Vagina (tissue), 2 donors: ENCODE measurements around the gene CEP152. TPM values are rescaled to one million over a fixed set of nuclear protein-coding genes. Genes with fewer than 3 reads are reported as not detected.

Source experiments
- DNase-seq, 2 donors: peaks; one replicate each; pipeline ENCODE4 v3.0.0-alpha.2; 2017; ENCODE audit errors: extremely low spot score in 2 of 2
- H3K27ac ChIP-seq: fragments of 200-600 bp; sonication (generic); one replicate; pipeline ENCODE4 v1.5.1; 2019
- H3K27me3 ChIP-seq: fragments of 200-600 bp; sonication (generic); one replicate; pipeline ENCODE4 v1.5.1; 2019
- H3K36me3 ChIP-seq, 2 donors: fragments of 200-600 bp; sonication (generic); one replicate each; pipeline ENCODE4 v1.5.1; 2017 to 2019
- H3K4me1 ChIP-seq: fragments of 200-600 bp; sonication (generic); one replicate; pipeline ENCODE4 v1.5.1; 2019
- H3K4me3 ChIP-seq, 2 donors: fragments of 200-600 bp; sonication (generic); 1 replicate in 1 of 2; 2 replicates in 1 of 2; pipeline ENCODE4 v1.5.1; 2016 to 2019
- H3K9me3 ChIP-seq: fragments of 200-600 bp; sonication (generic); one replicate; pipeline ENCODE4 v1.5.1; 2019
- POLR2A ChIP-seq, 2 donors: fragments of 450-650 bp; IDR thresholded peaks; one replicate each; pipeline ENCODE4 v1.6.1; 2017; ENCODE audit warnings: antibody characterized with exemption in 2 of 2, mild to moderate bottlenecking in 2 of 2, moderate library complexity in 2 of 2
- POLR2AphosphoS5 ChIP-seq, 2 donors: sonication (generic); formaldehyde crosslinking; IDR thresholded peaks; one replicate each; pipeline ENCODE4 v1.9.0; 2017; ENCODE audit warnings: antibody characterized with exemption in 2 of 2, mild to moderate bottlenecking in 2 of 2, low read depth in 1 of 2; ENCODE audit not compliant: insufficient read depth in 1 of 2
- intact Hi-C: fragments of 100-400 bp; cut with DNase I; formaldehyde crosslinking; loops from one replicate; pipeline ENCODE4 v1.15.1; 2023
- total RNA-seq: library from RNA; depleted of rRNA; stranded (reverse); fragments of >200 nt; gene quantifications from one replicate; pipeline ENCODE4 v1.2.3, GENCODE V29; 2016
- TF ChIP-seq, protein P1 (sequence below), 3 experiments: fragments of 450-650 bp in 2 of 3; fragments of 200-600 bp in 1 of 3; sonication (generic) in 1 of 3; IDR thresholded peaks; one replicate each; pipeline ENCODE4 v1.5.1; 2017 to 2019; ENCODE audit warnings: antibody characterized with exemption in 3 of 3, mild to moderate bottlenecking in 2 of 3, moderate library complexity in 2 of 3

Gene CEP152
- total RNA-seq, 1 donor from 2014 or later = 4.4 TPM

DNA sequence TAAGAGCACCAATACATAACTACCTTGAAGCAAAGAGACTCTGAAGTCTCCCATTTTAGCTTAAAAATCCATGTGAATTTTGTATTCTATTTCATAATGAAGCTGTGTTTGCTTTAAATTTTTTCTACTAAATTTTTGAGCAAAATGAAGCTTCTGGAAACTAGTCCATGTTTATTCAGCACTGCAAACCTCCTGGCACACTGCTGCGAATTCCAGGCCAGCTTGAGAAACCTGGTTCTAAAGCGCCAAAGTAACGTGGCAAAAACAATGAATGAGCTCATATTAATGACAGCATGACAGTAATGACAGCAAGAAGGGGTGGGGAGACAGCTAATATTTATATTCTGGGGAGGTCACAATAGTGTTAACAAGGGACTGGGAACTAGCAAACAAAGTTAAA, 25.7 kb downstream of the CEP152 start:
- intact Hi-C loops = no loop called here
- Histone ChIP-seq H3K4me3 (no peak overlapping the region), H3K27me3 (no peaks in the 10 kb centered on the region), H3K36me3 (no peaks in the 10 kb centered on the region), H3K4me1 (no peaks in the 10 kb centered on the region), H3K9me3 (no peaks in the 10 kb centered on the region), H3K27ac (no peak overlapping the region)
- TF ChIP-seq, protein P1, sequence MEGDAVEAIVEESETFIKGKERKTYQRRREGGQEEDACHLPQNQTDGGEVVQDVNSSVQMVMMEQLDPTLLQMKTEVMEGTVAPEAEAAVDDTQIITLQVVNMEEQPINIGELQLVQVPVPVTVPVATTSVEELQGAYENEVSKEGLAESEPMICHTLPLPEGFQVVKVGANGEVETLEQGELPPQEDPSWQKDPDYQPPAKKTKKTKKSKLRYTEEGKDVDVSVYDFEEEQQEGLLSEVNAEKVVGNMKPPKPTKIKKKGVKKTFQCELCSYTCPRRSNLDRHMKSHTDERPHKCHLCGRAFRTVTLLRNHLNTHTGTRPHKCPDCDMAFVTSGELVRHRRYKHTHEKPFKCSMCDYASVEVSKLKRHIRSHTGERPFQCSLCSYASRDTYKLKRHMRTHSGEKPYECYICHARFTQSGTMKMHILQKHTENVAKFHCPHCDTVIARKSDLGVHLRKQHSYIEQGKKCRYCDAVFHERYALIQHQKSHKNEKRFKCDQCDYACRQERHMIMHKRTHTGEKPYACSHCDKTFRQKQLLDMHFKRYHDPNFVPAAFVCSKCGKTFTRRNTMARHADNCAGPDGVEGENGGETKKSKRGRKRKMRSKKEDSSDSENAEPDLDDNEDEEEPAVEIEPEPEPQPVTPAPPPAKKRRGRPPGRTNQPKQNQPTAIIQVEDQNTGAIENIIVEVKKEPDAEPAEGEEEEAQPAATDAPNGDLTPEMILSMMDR (IDR thresholded peaks at IDR 0.05) = no peak
- TF ChIP-seq POLR2A (IDR thresholded peaks at IDR 0.05) = no peak
- TF ChIP-seq POLR2AphosphoS5 (IDR thresholded peaks at IDR 0.05; ENCODE audit: insufficient read depth in 1 of 2, low read depth in 1 of 2) = no peak
- no peak for DNase-seq

DNA sequence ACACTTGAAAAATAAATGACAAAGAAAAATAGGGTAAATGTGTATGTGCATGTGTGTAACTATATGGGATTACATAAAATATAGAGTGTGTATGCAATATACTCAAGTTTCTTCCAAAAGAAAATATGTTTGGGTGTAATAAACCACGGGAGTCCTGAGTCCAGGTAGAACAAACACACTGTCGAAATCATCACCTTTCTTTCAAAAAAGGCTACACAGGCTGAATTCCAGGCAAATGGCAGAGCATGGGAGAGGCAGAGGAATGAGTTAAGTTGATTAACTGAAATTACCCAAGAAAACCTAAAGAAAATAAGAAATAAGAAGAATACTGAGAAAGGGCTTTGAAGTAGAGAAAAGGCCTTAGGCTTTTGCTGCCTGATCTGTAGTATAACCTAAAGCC, 26.1 kb downstream of the CEP152 start:
- H3K9me3 ChIP-seq = no peaks in the 10 kb centered on the region
- intact Hi-C loops = no loop called here
- H3K36me3 ChIP-seq = no peaks in the 10 kb centered on the region
- no peak for DNase-seq
- no peaks in the 10 kb centered on the region for H3K27me3 ChIP-seq
- no peak overlapping the region for H3K4me3 ChIP-seq
- H3K27ac ChIP-seq = no peak overlapping the region
- no peaks in the 10 kb centered on the region for H3K4me1 ChIP-seq
- TF ChIP-seq, protein P1 (IDR thresholded peaks at IDR 0.05) = no peak
- TF ChIP-seq POLR2AphosphoS5 (IDR thresholded peaks at IDR 0.05; ENCODE audit: insufficient read depth in 1 of 2, low read depth in 1 of 2) (no peak), POLR2A (IDR thresholded peaks at IDR 0.05) (no peak)

DNA sequence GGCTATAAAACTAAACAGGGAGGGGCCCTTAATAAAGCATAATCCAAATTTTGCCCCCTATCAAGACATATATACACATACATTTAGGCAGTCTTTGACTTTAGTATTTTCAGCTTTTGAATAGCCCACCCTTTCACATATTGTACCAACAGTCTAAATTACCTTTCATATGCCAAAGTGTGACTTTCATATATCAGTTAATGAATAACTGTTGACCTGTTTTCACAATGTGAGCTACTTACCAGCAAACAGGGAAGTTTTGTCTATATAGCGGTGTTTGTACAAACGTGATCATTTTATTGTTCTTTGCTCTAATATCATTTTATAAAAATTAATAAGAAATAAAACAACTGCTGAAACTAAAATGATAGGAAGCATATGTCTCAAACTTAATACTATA, 28.0 kb downstream of the CEP152 start:
- TF ChIP-seq POLR2A (IDR thresholded peaks at IDR 0.05) (no peak), POLR2AphosphoS5 (IDR thresholded peaks at IDR 0.05; ENCODE audit: insufficient read depth in 1 of 2, low read depth in 1 of 2) (no peak)
- TF ChIP-seq, protein P1 (IDR thresholded peaks at IDR 0.05) = no peak
- no peak overlapping the region for H3K27ac ChIP-seq
- H3K9me3 ChIP-seq = no peaks in the 10 kb centered on the region
- H3K4me1 ChIP-seq = no peaks in the 10 kb centered on the region
- H3K27me3 ChIP-seq = no peaks in the 10 kb centered on the region
- DNase-seq = no peak
- no peaks in the 10 kb centered on the region for H3K36me3 ChIP-seq
- intact Hi-C loops = no loop called here
- no peak overlapping the region for H3K4me3 ChIP-seq

DNA sequence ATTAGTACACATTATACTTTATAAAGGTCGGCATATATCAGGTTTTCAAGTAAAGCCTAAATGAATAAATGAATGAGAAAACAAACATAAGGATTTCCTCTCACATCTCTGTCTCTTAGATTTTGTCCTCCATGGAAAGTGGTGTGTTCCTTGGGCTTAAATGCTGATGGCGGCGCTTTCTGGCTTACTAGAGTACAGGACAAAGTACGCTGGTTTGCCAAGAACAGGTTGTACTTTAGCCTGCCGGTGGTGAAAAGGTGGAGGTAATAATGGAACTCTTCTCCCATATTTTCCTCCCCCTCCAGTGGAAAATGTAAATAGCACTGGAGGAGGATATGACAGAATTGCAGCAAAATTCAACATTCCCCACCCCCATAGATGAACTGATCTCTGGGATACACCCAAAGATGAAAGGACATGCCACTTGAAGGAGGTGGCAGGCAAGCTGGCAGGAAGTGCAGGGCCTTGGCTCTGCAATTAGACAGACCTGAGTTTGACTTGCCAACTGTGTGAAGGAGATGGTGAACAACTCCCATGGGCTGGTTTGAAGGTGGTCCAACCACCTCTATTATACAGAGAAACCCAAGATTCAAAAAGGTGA, 29.3 kb downstream of the CEP152 start:
- Histone ChIP-seq H3K4me1 (no peaks in the 10 kb centered on the region), H3K36me3 (no peaks in the 10 kb centered on the region), H3K9me3 (no peaks in the 10 kb centered on the region), H3K4me3 (no peak overlapping the region), H3K27me3 (no peaks in the 10 kb centered on the region), H3K27ac (no peak overlapping the region)
- intact Hi-C loops = no loop called here
- TF ChIP-seq, protein P1 (IDR thresholded peaks at IDR 0.05) = no peak
- TF ChIP-seq POLR2A (IDR thresholded peaks at IDR 0.05) (no peak), POLR2AphosphoS5 (IDR thresholded peaks at IDR 0.05; ENCODE audit: insufficient read depth in 1 of 2, low read depth in 1 of 2) (no peak)
- DNase-seq = no peak

DNA sequence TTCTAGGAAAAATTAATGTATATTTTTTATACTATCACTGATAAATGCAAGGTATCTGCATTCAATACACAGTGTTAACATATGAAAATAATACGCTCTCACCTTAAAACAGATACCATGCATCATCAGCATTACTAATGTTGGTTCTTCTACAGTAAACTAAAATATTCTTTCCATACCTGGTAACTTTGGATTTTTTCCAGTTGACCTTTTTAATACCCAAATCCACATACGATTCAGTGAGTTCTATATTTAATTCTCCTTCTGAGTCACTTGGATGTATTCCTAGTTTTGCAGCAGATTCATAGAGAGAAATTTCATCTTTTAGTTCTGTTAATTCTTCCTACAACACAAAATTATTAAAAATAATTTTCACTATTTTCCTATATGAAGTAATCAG, 29.9 kb downstream of the CEP152 start:
- H3K36me3 ChIP-seq = no peaks in the 10 kb centered on the region
- H3K27me3 ChIP-seq = no peaks in the 10 kb centered on the region
- DNase-seq = no peak
- TF ChIP-seq, protein P1 (IDR thresholded peaks at IDR 0.05) = no peak
- TF ChIP-seq POLR2A (IDR thresholded peaks at IDR 0.05) (no peak), POLR2AphosphoS5 (IDR thresholded peaks at IDR 0.05; ENCODE audit: insufficient read depth in 1 of 2, low read depth in 1 of 2) (no peak)
- no peaks in the 10 kb centered on the region for H3K4me1 ChIP-seq
- intact Hi-C loops = no loop called here
- H3K9me3 ChIP-seq = no peaks in the 10 kb centered on the region
- no peak overlapping the region for H3K27ac ChIP-seq
- no peak overlapping the region for H3K4me3 ChIP-seq
